ENCODE measurements around the gene SOX6.

SOX6 gene

GRCh38 chr11:16363706-16364105 is 7.4 kb upstream of the SOX6 start:
- DNase-seq = no peak

GRCh38 chr11:16361108-16361865 is 4.9 kb upstream of the SOX6 start:
- no peak for DNase-seq

GRCh38 chr11:16359369-16359768 is 3.0 kb upstream of the SOX6 start:
- no peak for DNase-seq

GRCh38 chr11:16358726-16359125 is 2.4 kb upstream of the SOX6 start:
- no peak for DNase-seq

GRCh38 chr11:16357775-16358174 is 1.4 kb upstream of the SOX6 start:
- DNase-seq = no peak

GRCh38 chr11:16356761-16357393 is 531 bp upstream of the SOX6 start:
- peak; percentile 51 for DNase-seq

GRCh38 chr11:16352707-16353106 is 3.6 kb downstream of the SOX6 start:
- no peak for DNase-seq

GRCh38 chr11:16350125-16350524 is 6.2 kb downstream of the SOX6 start:
- no peak for DNase-seq

- no peak for DNase-seq
These were observed 8.2 kb downstream of the SOX6 start for GRCh38 chr11:16347928-16348685.

- DNase-seq = no peak
These were observed 9.4 kb downstream of the SOX6 start for GRCh38 chr11:16346975-16347374.

- DNase-seq = no peak
These were observed 14.5 kb downstream of the SOX6 start for GRCh38 chr11:16341853-16342252.

GRCh38 chr11:16338393-16338792 is 18.0 kb downstream of the SOX6 start:
- no peak for DNase-seq

- no peak for DNase-seq
These were observed 18.7 kb downstream of the SOX6 start for GRCh38 chr11:16337421-16338213.

- DNase-seq = no peak
These were observed 19.6 kb downstream of the SOX6 start for GRCh38 chr11:16336721-16337120.

- DNase-seq = no peak
These were observed 20.1 kb downstream of the SOX6 start for GRCh38 chr11:16336204-16336603.

GRCh38 chr11:16335236-16335962 is 20.9 kb downstream of the SOX6 start:
- no peak for DNase-seq

GRCh38 chr11:16326679-16327297 is 29.6 kb downstream of the SOX6 start:
- DNase-seq = no peak

- no peak for DNase-seq
These were observed 34.2 kb downstream of the SOX6 start for GRCh38 chr11:16322190-16322589.

- DNase-seq = no peak
These were observed 35.2 kb downstream of the SOX6 start for GRCh38 chr11:16321148-16321547.

GRCh38 chr11:16318320-16318719 is 38.0 kb downstream of the SOX6 start:
- no peak for DNase-seq

- DNase-seq = no peak
These were observed 38.6 kb downstream of the SOX6 start for GRCh38 chr11:16317712-16318111.

GRCh38 chr11:16313846-16314245 is 42.5 kb downstream of the SOX6 start:
- no peak for DNase-seq

Measured in left hindlimb (tissue), 1 donor.